IPS-NIHi7 (cell line): ENCODE results near the gene CSE1L.
"Not testable (repeated sequence)": the region's sequence is repeated elsewhere in the genome, so short reads cannot be mapped to it uniquely, and the experiment has no call there.

Experiments used
- DNase-seq: peaks from one replicate; pipeline ENCODE4 v3.0.0; 2012; ENCODE audit warnings: mixed read lengths; ENCODE audit errors: extremely low spot score

CSE1L gene

GRCh38 chr20:49046087-49046900, at the start of gene CSE1L:
CSE1L (plus strand) TSS chr20:49046312; CDS start chr20:49058464, 12,152 bp downstream.
- DNase-seq = peak; percentile 99

- no peak for DNase-seq
These were observed 45.9 kb upstream of the CSE1L start for GRCh38 chr20:48999890-49000870.

- DNase-seq = no peak
These were observed 44.4 kb upstream of the CSE1L start for GRCh38 chr20:49001741-49002140.

GRCh38 chr20:49006446-49006980, 39.6 kb upstream of the CSE1L start:
- DNase-seq = no peak

GRCh38 chr20:49009899-49010631, 36.0 kb upstream of the CSE1L start:
- DNase-seq = no peak

GRCh38 chr20:49024220-49024619, 21.9 kb upstream of the CSE1L start:
- DNase-seq = no peak

GRCh38 chr20:49028177-49028576, 17.9 kb upstream of the CSE1L start:
- not testable (repeated sequence) for DNase-seq

- DNase-seq = peak; percentile 30
These were observed 17.4 kb upstream of the CSE1L start for GRCh38 chr20:49028684-49029083.

- no peak for DNase-seq
These were observed 16.9 kb upstream of the CSE1L start for GRCh38 chr20:49029203-49029602.

GRCh38 chr20:49030954-49031619, 15.0 kb upstream of the CSE1L start:
- no peak for DNase-seq

GRCh38 chr20:49032455-49032854, 13.7 kb upstream of the CSE1L start:
- DNase-seq = no peak

GRCh38 chr20:49034070-49034732, 11.9 kb upstream of the CSE1L start:
- no peak for DNase-seq

GRCh38 chr20:49037962-49038387, 8.1 kb upstream of the CSE1L start:
- no peak for DNase-seq

GRCh38 chr20:49039854-49040253, 6.3 kb upstream of the CSE1L start:
- DNase-seq = no peak

GRCh38 chr20:49043000-49043399, 3.1 kb upstream of the CSE1L start:
- no peak for DNase-seq

GRCh38 chr20:49045440-49046086, 549 bp upstream of the CSE1L start:
- DNase-seq = no peak

GRCh38 chr20:49052334-49052733, 6.2 kb downstream of the CSE1L start:
- no peak for DNase-seq

- DNase-seq = no peak
These were observed 8.0 kb downstream of the CSE1L start for GRCh38 chr20:49054056-49054643.

- DNase-seq = no peak
These were observed 17.2 kb downstream of the CSE1L start for GRCh38 chr20:49063279-49063678.
